H1 (cell line): ENCODE results near the gene ZNF837. TPM values are rescaled to one million over a fixed set of nuclear protein-coding genes. Genes with fewer than 3 reads are reported as not detected.

Source experiments
- CTCF ChIA-PET: fragments of 300-600 bp; sonication (Branson Sonifier 250); formaldehyde crosslinking; loops from one replicate; lab custom pipeline; 2021; ENCODE audit not compliant: partially characterized antibody; lab: Charles Lee
- POLR2A ChIA-PET: fragments of 300-600 bp; sonication (Branson Sonifier 250); formaldehyde crosslinking; loops from one replicate; lab custom pipeline; 2021; ENCODE audit warnings: inconsistent platforms; ENCODE audit not compliant: partially characterized antibody; lab: Charles Lee
- DNase-seq, 2 experiments: peaks; one replicate each; pipeline versions ENCODE4 v3.0.0 to v3.0.0-alpha.2; 2010 to 2022; ENCODE audit warnings: low spot score in 2 of 2, low read depth in 1 of 2, mixed read lengths in 1 of 2
- FAIRE-seq: peaks from 2 replicates; lab custom pipeline; 2011; peaks lifted over from hg19 to GRCh38; lab: Jason Lieb, UNC
- H2AFZ ChIP-seq: 2 replicates; pipeline ENCODE4 v1.8.1; 2012; ENCODE audit warnings: low read length, inconsistent platforms
- H2AK5ac ChIP-seq: 2 replicates; pipeline ENCODE4 v1.6.1; 2013; ENCODE audit warnings: low read depth, low read length
- H2BK120ac ChIP-seq: replicated peaks from 2 replicates; pipeline ENCODE3; 2013; ENCODE audit warnings: low read depth, low read length, inconsistent platforms
- H2BK12ac ChIP-seq: 2 replicates; pipeline ENCODE4 v1.6.1; 2013; ENCODE audit warnings: low read depth, low read length
- H2BK15ac ChIP-seq: 2 replicates; pipeline ENCODE4 v1.6.1; 2013; ENCODE audit warnings: low read length
- H2BK20ac ChIP-seq: 2 replicates; pipeline ENCODE4 v1.6.1; 2013; ENCODE audit warnings: low read length
- H2BK5ac ChIP-seq: 2 replicates; pipeline ENCODE4 v1.6.1; 2013; ENCODE audit warnings: low read depth, low read length
- H3K14ac ChIP-seq: 2 replicates; pipeline ENCODE4 v1.6.1; 2013; ENCODE audit warnings: inconsistent platforms; ENCODE audit not compliant: insufficient read length
- H3K18ac ChIP-seq: 2 replicates; pipeline ENCODE4 v1.6.1; 2013; ENCODE audit warnings: low read length; ENCODE audit errors: extremely low read depth
- H3K23ac ChIP-seq: 2 replicates; pipeline ENCODE4 v1.6.1; 2013; ENCODE audit warnings: inconsistent platforms; ENCODE audit not compliant: insufficient read length
- H3K23me2 ChIP-seq: 2 replicates; pipeline ENCODE4 v1.6.1; 2013; ENCODE audit warnings: low read depth, low read length
- H3K27ac ChIP-seq: 2 replicates; pipeline ENCODE4 v1.6.1; 2011; ENCODE audit warnings: low read depth, low read length, inconsistent platforms
- H3K27me3 ChIP-seq, 4 experiments: replicated peaks in 1 of 4; 1 replicate in 1 of 4; 2 replicates in 3 of 4; pipeline versions ENCODE4 v1.6.1 to v1.8.1; 2011 to 2013; ENCODE audit warnings: low read length in 3 of 4, mild to moderate bottlenecking in 3 of 4, inconsistent platforms in 2 of 4, mixed read lengths in 2 of 4, moderate library complexity in 1 of 4; ENCODE audit not compliant: control insufficient read depth in 3 of 4, insufficient read depth in 3 of 4; ENCODE audit errors: extremely low read depth in 1 of 4
- H3K36me3 ChIP-seq, 4 experiments: 2 replicates each; pipeline versions ENCODE4 v1.6.1 to v1.8.1; 2011 to 2013; ENCODE audit warnings: mild to moderate bottlenecking in 4 of 4, low read length in 3 of 4, moderate library complexity in 2 of 4, control low read depth in 1 of 4, inconsistent platforms in 1 of 4; ENCODE audit not compliant: insufficient read depth in 4 of 4, control insufficient read depth in 2 of 4
- H3K4ac ChIP-seq: replicated peaks from 2 replicates; pipeline ENCODE3; 2013; ENCODE audit warnings: low read length, low read depth, mixed read lengths, inconsistent platforms; ENCODE audit not compliant: insufficient read length
- H3K4me1 ChIP-seq, 4 experiments: replicated peaks in 1 of 4; 1 replicate in 1 of 4; 2 replicates in 3 of 4; pipeline versions ENCODE4 v1.6.1 to v1.8.1; 2011 to 2013; ENCODE audit warnings: low read length in 3 of 4, inconsistent platforms in 2 of 4, mixed read lengths in 1 of 4; ENCODE audit not compliant: insufficient read depth in 4 of 4, control insufficient read depth in 3 of 4
- H3K4me2 ChIP-seq, 2 experiments: 2 replicates each; pipeline versions ENCODE4 v1.6.1 to v1.8.1; 2011 to 2013; ENCODE audit warnings: low read depth in 2 of 2, low read length in 2 of 2, control low read depth in 1 of 2, inconsistent platforms in 1 of 2, mild to moderate bottlenecking in 1 of 2; ENCODE audit not compliant: insufficient read depth in 1 of 2
- H3K4me3 ChIP-seq, 4 experiments: fragments of 200-600, 300-600 bp in 1 of 4; sonication (generic), shearing (Covaris generic), sonication (Bioruptor Twin) in 1 of 4; 2 replicates each; pipeline versions ENCODE4 v1.5.1 to v1.8.1; 2011 to 2016; ENCODE audit warnings: low read length in 4 of 4, low read depth in 3 of 4, control low read depth in 2 of 4, inconsistent platforms in 2 of 4, mild to moderate bottlenecking in 2 of 4, mixed read lengths in 1 of 4, moderate library complexity in 1 of 4; ENCODE audit not compliant: insufficient read depth in 2 of 4; ENCODE audit errors: extremely low read depth in 1 of 4
- H3K56ac ChIP-seq: replicated peaks from 2 replicates; pipeline ENCODE3; 2013; ENCODE audit warnings: low read depth, mild to moderate bottlenecking, mixed read lengths, low read length, inconsistent platforms; ENCODE audit not compliant: insufficient read length
- H3K79me1 ChIP-seq: 2 replicates; pipeline ENCODE4 v1.6.1; 2013; ENCODE audit warnings: low read depth, low read length, control low read depth
- H3K79me2 ChIP-seq, 2 experiments: 2 replicates each; pipeline versions ENCODE4 v1.6.1 to v1.8.1; 2012 to 2013; ENCODE audit warnings: low read length in 2 of 2, mild to moderate bottlenecking in 2 of 2, inconsistent platforms in 1 of 2; ENCODE audit not compliant: insufficient read depth in 2 of 2, control insufficient read depth in 1 of 2
- H3K9ac ChIP-seq, 4 experiments: replicated peaks in 1 of 4; 1 replicate in 1 of 4; 2 replicates in 3 of 4; pipeline versions ENCODE4 v1.6.1 to v1.8.1; 2011 to 2013; ENCODE audit warnings: low read depth in 3 of 4, low read length in 3 of 4, control low read depth in 2 of 4, mild to moderate bottlenecking in 2 of 4, moderate library complexity in 2 of 4, inconsistent platforms in 1 of 4; ENCODE audit errors: extremely low read depth in 1 of 4
- H3K9me3 ChIP-seq, 2 experiments: 2 replicates each; pipeline versions ENCODE4 v1.6.1 to v1.8.1; 2012 to 2013; ENCODE audit warnings: mild to moderate bottlenecking in 2 of 2, moderate library complexity in 2 of 2, control low read depth in 1 of 2, inconsistent platforms in 1 of 2, low read depth in 1 of 2, low read length in 1 of 2, mixed read lengths in 1 of 2; ENCODE audit not compliant: insufficient read depth in 2 of 2
- H4K20me1 ChIP-seq, 2 experiments: replicated peaks in 1 of 2; 2 replicates each; pipeline versions ENCODE3 to v1.8.1; 2011 to 2013; ENCODE audit warnings: inconsistent platforms in 2 of 2, low read length in 2 of 2, mild to moderate bottlenecking in 1 of 2; ENCODE audit not compliant: insufficient read depth in 2 of 2, control insufficient read depth in 1 of 2
- H4K5ac ChIP-seq: 2 replicates; pipeline ENCODE4 v1.6.1; 2013; ENCODE audit warnings: low read length, low read depth, mixed read lengths, inconsistent platforms; ENCODE audit not compliant: insufficient read length
- H4K8ac ChIP-seq: 2 replicates; pipeline ENCODE4 v1.8.0; 2013; ENCODE audit warnings: mild to moderate bottlenecking, moderate library complexity, low read length, inconsistent platforms; ENCODE audit not compliant: insufficient read depth; ENCODE audit errors: extremely low read depth
- H4K91ac ChIP-seq: replicated peaks from 2 replicates; pipeline ENCODE3; 2013; ENCODE audit warnings: low read length, mixed read lengths, inconsistent platforms; ENCODE audit not compliant: insufficient read length
- ATF2 ChIP-seq: IDR thresholded peaks from 2 replicates; pipeline ENCODE4 v1.6.1; 2012; ENCODE audit warnings: low read length, inconsistent platforms
- BRCA1 ChIP-seq: IDR thresholded peaks from 2 replicates; pipeline ENCODE4 v1.6.1; 2012; ENCODE audit warnings: low read depth, low read length, improper control_type of control experiment
- PHF8 ChIP-seq: fragments of 200-600 bp; sonication (generic); conservative IDR thresholded peaks from 2 replicates; pipeline ENCODE4 v1.7.1; 2012; ENCODE audit warnings: low read depth, mild to moderate bottlenecking, inconsistent platforms, low read length, moderate library complexity
- RBBP5 ChIP-seq: IDR thresholded peaks from 2 replicates; pipeline ENCODE4 v1.7.1; 2012; ENCODE audit warnings: low read depth, mild to moderate bottlenecking, inconsistent platforms, low read length, moderate library complexity, borderline replicate concordance
- SIRT6 ChIP-seq: IDR thresholded peaks from one replicate; pipeline ENCODE4 v1.7.1; 2012; ENCODE audit warnings: low read length, inconsistent platforms
- SIX5 ChIP-seq: IDR thresholded peaks from 2 replicates; pipeline ENCODE4 v1.6.1; 2011; ENCODE audit warnings: mild to moderate bottlenecking, low read depth, low read length
- WGBS, 2 experiments: shearing (Covaris generic) in 1 of 2; methylation state at CpG; one replicate each; pipeline versions ENCODE4 v1.1.6 to v1.1.7; 2013 to 2015; ENCODE audit warnings: low lambda C conversion rate in 2 of 2, mixed read lengths in 2 of 2, inconsistent platforms in 1 of 2, low coverage in 1 of 2, missing lambda C conversion rate in 1 of 2; ENCODE audit not compliant: insufficient replicate concordance in 2 of 2, insufficient coverage in 1 of 2, insufficient read length in 1 of 2; ENCODE audit errors: extremely low coverage in 1 of 2, missing lambda C conversion rate in 1 of 2; 5-methylcytosine and 5-hydroxymethylcytosine counted together
- polyA plus RNA-seq, 7 experiments: library from polyadenylated mRNA; depleted of rRNA in 3 of 7; stranded (reverse) in 5 of 7; unstranded in 2 of 7; fragments of >200 nt in 5 of 7; fragments of 200-250 nt in 2 of 7; gene quantifications; 1 replicate in 5 of 7; 2 replicates in 1 of 7; 4 replicates in 1 of 7; pipeline versions ENCODE4 v1.2.1 to v1.2.3, GENCODE V29; 2011 to 2013; ENCODE audit warnings: missing spikeins in 2 of 7, mixed read lengths in 2 of 7
- total RNA-seq: library from RNA; stranded (reverse); fragmentation: NEBNext Ultra II Directional; extraction: Animal tissue kit (Norgen Biotek cat#: 25700); gene quantifications from 2 replicates; pipeline ENCODE4 v1.2.1, GENCODE V29; 2021

ZNF837 gene
- total and polyA plus RNA-seq, 2 of the 8 experiments (the other 6 are each of a cell fraction or from before 2014, with no cell fraction given), result 1.9 to 3.3 TPM

GRCh38 chr19:58385313-58385890 lies 4.6 kb upstream of the ZNF837 start:
- Histone ChIP-seq H3K4me1 (peaks cover 0 to 15% (median 9%) of the 10 kb centered on the region in 4 experiments; a peak in 6 of 7 replicates), H3K18ac (no peak overlapping the region; the same call in none of the 2 replicates), H4K91ac (peak overlapping the region; percentile 99)
- TF ChIP-seq SIX5 (no peak), SIRT6 (no peak), PHF8 (no peak), RBBP5 (no peak), ATF2 (no peak), BRCA1 (no peak)
- TF ChIP-seq, all 59 proteins: peak for 0
- no peak overlapping the region for H3K23ac ChIP-seq
- FAIRE-seq, result no peak
- H4K8ac ChIP-seq, result peak overlapping the region; percentile 99
- no peak overlapping the region for H2BK20ac ChIP-seq
- peaks cover 4% of the 10 kb centered on the region; the same call in 1 of the 2 replicates for H3K79me1 ChIP-seq
- no peaks in the 10 kb centered on the region for H3K9me3 ChIP-seq
- H2BK5ac ChIP-seq, result peak overlapping the region; percentile 97; the same call in 1 of the 2 replicates
- H2BK12ac ChIP-seq, result 0 out of 2 replicates have a peak overlapping the region, but pooled peaks have one; percentile 50
- H3K4ac ChIP-seq, result peak overlapping the region; percentile 99
- H3K79me2 ChIP-seq, result peaks cover 6 to 29% of the 10 kb centered on the region in 2 experiments
- H3K4me3 ChIP-seq, result peak overlapping the region; percentile 82 to 99 (median 92); a peak in 7 of 8 replicates
- peak overlapping the region in 3 of 4 experiments; percentile 92 to 95 (median 93); a peak in 6 of 7 replicates for H3K9ac ChIP-seq
- ChIA-PET POLR2A (interaction anchor here (0.7 to 5.8 kb wide), 8 partner anchors 12 to 135 kb away, joined by 3 to 78 read pairs (median 5); partner anchors contain the start of genes ERVK3-1, RNF225, ZBTB45 and ZNF497), CTCF (no interaction called here)
- H3K56ac ChIP-seq, result peak overlapping the region; percentile 99
- H3K27ac ChIP-seq, result peak overlapping the region; percentile 94; the same call in 1 of the 2 replicates
- no peak overlapping the region; the same call in 1 of the 2 replicates for H2BK15ac ChIP-seq
- DNase-seq, result no peak
- peak overlapping the region; percentile 100 for H4K5ac ChIP-seq
- H2AK5ac ChIP-seq, result peak overlapping the region; percentile 79; the same call in 1 of the 2 replicates
- peaks cover 3 to 18% (median 15%) of the 10 kb centered on the region in 4 experiments; a peak in 7 of 8 replicates for H3K36me3 ChIP-seq
- peak overlapping the region; percentile 95 to 98 for H3K4me2 ChIP-seq
- WGBS, 2 experiments, result 90% methylated on average over 9 of the region's 9 CpGs; no CpG with 5 or more reads in 1 of the 2 experiments
- no peak overlapping the region for H2AFZ ChIP-seq
- H4K20me1 ChIP-seq, result peaks cover 10 to 11% of the 10 kb centered on the region in 2 experiments
- H3K14ac ChIP-seq, result peak overlapping the region; percentile 31
- H2BK120ac ChIP-seq, result peak overlapping the region; percentile 21
- H3K27me3 ChIP-seq, result no peaks in the 10 kb centered on the region
- peaks cover 20% of the 10 kb centered on the region for H3K23me2 ChIP-seq
